Neural cell (in vitro differentiated cells): ENCODE results near the gene DGKI.

Experiments used
- CTCF ChIP-seq: fragments of 450-650 bp; IDR thresholded peaks from 2 replicates; pipeline ENCODE4 v1.5.1; 2014; ENCODE audit warnings: antibody characterized with exemption, mild to moderate bottlenecking, moderate library complexity; ENCODE audit not compliant: poor library complexity, severe bottlenecking
- EZH2 ChIP-seq: fragments of 200-600, 300-800 bp; shearing (Covaris generic), sonication (generic); IDR thresholded peaks from 2 replicates; pipeline ENCODE4 v1.6.1; 2014; ENCODE audit warnings: antibody characterized with exemption, low read length, borderline replicate concordance, mild to moderate bottlenecking; ENCODE audit not compliant: insufficient read depth, poor library complexity, severe bottlenecking
- POLR2AphosphoS5 ChIP-seq: IDR thresholded peaks from 2 replicates; pipeline ENCODE4 v1.6.1; 2012

- no peak for TF ChIP-seq CTCF
- TF ChIP-seq EZH2, result no peak
- TF ChIP-seq POLR2AphosphoS5, result no peak
These were observed 143.3 kb downstream of the DGKI start for GRCh38 chr7:137703291-137704010.
